ENCODE measurements around the gene LPAR1.

The LPAR1 gene

GRCh38 chr9:110950041-110950645 is 88.1 kb downstream of the LPAR1 start:
- DNase-seq = no peak

GRCh38 chr9:110949081-110949480 is 89.2 kb downstream of the LPAR1 start:
- DNase-seq = no peak

GRCh38 chr9:110947491-110948044 is 90.7 kb downstream of the LPAR1 start:
- no peak for DNase-seq

DNA sequence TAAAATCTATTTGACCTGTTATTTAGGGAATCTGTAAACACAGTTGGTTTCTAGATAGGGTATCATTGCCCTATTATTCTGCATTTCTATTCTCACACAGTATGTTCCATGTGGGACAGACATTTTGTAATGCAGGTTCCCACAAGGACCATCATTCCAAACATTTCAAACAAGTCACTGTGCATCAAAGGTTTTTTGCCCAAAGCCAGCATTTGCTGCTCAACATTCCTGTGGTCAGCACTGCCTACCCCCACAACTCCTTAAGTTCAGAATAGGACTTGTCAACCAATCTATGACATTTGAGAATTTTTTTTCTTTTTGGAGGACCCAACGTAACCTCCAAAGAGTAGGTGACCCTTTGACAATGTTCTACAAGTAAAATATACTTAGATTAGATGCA is 95.7 kb downstream of the LPAR1 start:
- no peak for DNase-seq

- DNase-seq = no peak
Measured at GRCh38 chr9:110940951-110941557, 97.2 kb downstream of the LPAR1 start.

GRCh38 chr9:110939573-110939972 is 98.7 kb downstream of the LPAR1 start:
- no peak for DNase-seq

GRCh38 chr9:110939047-110939446 is 99.2 kb downstream of the LPAR1 start:
- no peak for DNase-seq

DNA sequence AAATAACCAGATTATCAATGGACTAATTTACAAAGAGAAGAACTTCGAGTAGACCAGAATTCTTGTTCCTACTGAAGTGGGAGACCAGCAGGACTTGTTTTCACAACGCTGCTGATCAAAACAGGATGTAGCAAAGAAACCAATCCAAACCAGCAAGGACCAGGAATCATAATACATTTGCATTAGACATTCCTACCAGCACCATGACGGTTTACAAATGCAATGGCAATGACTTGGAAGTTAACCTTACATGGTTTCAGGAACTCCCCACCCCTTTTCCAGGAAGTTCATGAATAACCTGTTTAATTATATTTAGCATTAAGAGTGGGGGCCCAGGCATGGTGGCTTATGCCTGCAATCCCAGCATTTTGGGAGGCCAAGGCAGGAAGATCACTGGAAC is 100.0 kb downstream of the LPAR1 start:
- no peak for DNase-seq

- DNase-seq = no peak
Measured at GRCh38 chr9:110936719-110937452, 101.4 kb downstream of the LPAR1 start.

- DNase-seq = no peak
Measured at GRCh38 chr9:110936237-110936636, 102.0 kb downstream of the LPAR1 start.

- DNase-seq = no peak
Measured at GRCh38 chr9:110935829-110936228, 102.4 kb downstream of the LPAR1 start.

DNA sequence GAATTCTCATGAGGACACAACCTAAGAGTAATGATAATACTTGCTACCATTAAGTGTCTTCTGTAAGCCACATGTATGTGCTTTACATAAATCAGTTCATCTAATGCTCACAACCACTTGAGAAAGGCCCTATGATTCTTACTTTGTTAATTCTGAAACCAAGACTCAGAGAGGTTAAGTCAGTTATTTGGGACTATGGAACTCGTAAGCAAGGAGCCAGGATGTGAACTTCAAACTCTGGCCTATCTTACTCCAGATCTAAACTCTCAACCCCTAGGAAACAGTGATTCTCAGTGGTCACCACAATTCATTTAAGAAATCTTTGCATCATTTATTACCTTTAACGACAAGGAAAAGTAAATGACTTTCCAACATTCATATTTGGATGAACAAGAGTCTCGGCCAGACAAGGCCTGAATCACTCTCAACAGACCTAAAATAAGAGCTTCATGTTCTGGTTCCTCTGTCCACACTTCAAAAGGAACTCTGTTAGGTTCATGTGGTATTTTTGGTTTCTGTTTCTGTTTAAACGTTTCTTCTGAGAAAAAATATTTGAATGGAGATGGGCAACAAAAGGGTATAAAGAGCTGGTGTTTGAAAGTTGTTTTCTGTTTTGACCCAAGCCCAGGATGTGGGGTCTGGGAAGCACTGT is 104.8 kb downstream of the LPAR1 start:
- DNase-seq = no peak

- DNase-seq = no peak
Measured at GRCh38 chr9:110932863-110933262, 105.4 kb downstream of the LPAR1 start.

DNA sequence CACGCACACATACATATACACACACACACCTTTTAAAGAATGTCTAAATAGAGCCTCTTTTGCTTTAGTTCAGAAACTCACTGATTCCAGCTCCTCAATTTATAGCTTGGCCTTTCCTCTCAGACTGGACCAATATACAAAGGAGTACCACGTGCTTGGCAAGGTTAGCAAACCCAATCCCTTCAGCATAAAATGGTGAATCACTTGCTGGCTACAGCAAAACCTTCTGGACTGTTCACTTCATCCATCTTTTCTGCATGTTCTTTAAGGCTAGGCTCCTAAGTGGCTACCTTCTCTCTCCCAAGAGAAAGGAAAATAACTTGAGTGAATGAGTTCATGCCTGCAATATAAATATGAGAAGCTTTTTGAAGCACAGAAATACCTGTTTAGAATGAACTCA is 109.7 kb downstream of the LPAR1 start:
- DNase-seq = no peak

DNA sequence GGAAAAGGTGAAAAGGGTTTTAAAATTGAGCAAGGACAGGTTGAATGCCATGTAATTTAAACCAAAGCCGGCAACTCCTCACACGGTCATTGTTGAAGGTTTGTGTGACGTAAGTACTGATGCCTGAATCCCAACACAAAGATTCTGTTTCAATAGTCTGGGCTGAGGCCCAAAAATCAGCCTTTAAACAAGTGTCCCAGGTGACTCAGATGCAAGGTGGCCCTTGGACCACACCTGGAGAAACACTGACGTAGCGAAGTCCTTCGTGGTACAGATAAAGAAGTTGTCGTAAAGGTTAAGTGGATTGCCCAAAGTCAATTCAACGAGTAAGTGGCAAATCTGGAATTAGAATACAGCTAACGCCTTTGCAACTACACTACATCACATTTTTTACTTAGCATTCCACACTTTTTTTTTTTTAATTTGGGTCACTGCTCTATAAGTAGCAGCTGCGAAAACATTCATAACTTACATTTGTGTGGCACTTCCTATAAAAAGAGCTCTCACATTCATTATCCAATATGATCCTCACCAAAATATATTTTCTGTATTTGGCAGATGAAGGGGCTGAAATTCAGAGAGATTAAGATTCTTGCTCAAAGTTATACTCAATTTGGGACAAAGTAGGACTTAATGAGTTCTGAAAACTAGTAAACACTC is 111.3 kb downstream of the LPAR1 start:
- no peak for DNase-seq

DNA sequence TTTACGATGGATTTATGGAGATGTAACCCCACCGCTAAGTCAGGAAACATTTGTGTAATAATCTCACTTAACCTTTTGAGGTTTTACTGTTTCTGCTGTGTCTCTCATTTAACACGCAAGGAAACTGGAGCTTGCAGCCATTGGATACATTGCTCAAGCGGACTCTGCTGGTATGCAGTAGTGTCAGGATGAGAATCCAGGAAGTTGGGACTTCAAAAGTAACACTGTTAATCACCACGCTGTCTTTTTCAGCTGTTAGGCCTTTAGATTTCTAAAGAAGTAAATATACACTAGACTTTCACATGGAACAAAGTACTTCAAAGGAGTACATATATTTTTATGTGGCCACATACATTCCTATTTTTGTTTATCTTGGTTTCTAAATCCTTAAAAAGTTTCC is 114.7 kb downstream of the LPAR1 start:
- DNase-seq = no peak

DNA sequence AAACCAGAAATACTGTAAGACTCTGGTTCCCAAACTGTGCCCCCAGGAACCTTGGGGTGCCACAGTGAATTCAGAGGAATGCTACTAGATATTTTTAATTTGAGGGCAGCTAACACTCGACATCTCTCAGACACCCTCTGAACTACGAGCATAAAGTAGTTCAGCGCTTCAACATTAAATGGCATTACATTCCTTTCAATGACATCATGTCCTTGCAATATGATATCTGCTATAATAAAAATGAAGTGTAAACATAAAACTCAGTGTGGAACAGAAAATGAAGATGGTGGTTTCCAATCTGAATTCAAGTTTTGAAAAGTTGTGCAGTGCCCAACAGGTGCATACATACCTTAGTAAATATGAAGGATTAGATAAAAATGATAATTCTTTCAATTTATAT is 116.1 kb downstream of the LPAR1 start:
- DNase-seq = no peak

DNA sequence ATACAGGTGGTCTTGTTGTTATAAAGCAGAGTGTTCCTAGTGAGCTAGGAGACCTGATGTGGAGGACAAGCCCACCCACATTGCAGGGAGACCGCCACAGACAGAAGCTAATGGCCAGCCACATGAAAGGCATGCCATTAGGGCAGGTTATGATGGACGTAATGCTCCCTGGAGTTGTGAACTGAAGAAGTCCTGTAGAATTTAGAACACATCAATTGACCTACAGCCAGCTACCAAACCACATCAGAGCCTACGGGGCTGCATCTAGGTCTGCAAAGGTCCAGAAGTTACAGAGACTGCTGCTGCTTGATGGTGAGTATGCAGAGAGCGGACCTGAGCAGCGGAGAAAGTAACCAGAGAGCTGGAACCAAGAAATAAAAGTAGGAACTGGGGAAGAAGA is 116.6 kb downstream of the LPAR1 start:
- DNase-seq = no peak

GRCh38 chr9:110919609-110920008 is 118.7 kb downstream of the LPAR1 start:
- no peak for DNase-seq

- DNase-seq = no peak
Measured at GRCh38 chr9:110919050-110919435, 119.2 kb downstream of the LPAR1 start.

DNA sequence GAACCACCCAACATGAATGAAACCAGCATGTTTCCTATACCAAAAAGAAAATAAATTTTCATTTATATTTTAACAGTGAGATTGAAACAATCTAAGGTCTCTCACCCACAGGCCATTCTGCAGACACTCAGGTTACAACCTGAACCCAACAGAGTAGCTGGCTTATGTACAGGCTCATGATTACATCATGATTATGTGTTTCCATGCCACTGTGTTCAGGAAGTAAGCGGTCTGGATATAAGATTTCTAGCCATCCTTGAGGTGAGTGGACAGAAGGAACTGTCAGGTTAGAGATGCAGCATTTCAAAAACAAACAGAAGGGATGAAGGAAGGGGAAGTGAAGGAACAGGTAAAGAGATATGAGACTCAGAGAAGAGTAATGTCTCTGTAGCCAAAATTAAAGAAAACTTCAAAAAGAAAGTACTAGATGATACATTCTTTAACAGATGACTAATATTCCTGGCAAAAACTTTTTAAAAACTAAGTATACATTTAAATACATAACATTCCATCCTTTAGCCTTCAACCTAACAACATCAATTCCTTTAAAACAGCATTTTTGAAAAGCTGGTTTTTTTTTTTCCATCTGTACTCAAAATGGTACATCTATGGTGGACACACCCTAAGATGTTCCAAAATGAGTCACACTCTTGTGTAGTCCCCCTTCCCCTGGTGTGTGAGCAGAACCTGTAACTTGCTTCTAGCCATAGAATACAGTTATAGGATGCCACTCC is 119.8 kb downstream of the LPAR1 start:
- no peak for DNase-seq

DNA sequence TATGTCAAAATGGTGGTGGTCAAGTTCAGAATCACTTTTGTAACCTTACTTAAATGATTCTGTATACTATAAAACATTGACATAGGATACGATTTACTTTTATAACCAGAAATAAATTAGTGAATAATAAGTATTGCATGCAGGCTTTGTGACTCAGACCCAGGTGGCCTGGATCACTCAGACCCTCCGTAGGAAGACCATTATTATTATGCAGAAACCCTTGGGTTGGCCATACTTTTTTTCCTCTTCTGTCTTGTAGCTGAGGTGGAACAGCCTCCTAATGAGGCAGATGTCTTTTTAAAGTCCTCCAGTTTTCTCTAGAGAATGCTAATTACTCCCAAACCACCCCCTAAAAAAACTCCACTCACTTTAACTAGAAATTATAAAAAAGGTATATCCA is 121.9 kb downstream of the LPAR1 start:
- no peak for DNase-seq

Measured in activated CD4-positive, alpha-beta T cell treated with anti-CD3 and anti-CD28 coated beads, Interleukin-2, amount 50 U/mL, for 16 hours (primary cell).